ENCODE measurements around the gene ZNF276.

Gene ZNF276

DNA sequence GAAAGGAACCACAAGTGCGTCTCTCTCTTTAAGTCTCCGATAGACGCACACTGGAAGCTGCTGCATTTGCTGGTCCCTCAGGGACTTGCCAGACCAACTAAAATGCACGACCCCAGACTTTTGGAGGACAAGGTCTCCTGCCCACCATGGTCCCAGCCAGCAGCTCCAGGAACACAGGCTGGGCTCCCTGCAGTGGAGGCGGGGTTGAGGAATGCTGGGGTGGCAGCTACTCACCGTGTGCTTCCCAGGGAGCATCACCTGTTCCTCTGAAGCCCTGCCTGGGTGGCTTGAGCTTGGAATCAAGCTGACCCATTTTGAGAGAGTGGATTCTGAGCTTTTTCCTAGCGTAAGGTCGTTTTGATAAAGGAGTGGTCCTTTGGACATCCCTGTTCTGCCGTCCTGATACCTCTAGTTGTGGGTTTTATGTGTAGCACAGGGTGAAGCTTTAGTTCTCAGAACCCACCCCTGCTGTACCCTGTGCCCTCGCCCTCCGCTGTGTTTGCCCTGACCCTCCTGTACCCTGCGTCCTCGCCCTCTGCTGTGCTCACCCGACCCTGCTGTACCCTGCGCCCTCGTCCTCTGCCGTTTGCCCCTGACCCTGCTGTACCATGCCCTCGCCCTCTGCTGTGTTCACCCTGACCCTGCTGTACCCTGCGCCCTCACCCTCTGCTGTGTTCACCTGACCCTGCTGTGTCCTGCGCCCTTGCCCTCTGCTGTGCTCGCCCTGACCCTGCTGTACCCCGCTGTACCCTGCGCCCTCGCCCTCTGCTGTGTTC is 11.0 kb downstream of the ZNF276 start:
- no peak for DNase-seq
- intact Hi-C loops (cut with DNase I), result no loop called here

DNA sequence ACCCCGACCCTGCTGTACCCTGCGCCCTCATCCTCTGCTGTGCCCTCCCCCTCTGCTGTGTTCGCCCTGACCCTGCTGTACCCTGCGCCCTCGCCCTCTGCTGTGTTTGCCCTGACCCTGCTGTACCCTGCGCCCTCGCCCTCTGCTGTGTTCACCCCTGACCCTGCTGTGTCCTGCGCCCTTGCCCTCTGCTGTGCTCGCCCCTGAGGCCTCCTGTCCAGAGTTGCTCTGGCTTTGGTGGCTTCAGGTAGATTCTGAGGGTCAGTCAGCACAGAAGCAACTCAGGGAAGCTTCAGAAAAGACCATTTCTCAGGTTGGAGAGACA is 11.5 kb downstream of the ZNF276 start:
- DNase-seq, result no peak

DNA sequence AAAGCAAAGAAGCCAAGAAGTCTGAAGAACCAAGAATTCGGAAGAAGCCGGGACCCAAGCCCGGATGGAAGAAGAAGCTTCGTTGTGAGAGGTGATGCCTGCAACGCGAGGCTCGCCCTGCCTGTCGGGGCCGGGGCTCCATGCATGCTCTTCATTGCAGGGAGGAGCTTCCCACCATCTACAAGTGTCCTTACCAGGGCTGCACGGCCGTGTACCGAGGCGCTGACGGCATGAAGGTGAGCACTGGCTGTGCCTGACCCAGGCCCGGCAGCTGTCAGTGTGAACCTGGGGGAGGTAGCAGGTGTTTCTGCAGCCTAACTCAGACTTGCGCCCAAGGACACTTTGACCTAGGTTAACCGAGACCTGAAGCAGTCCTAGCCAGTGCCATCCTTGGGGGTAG is 12.0 kb downstream of the ZNF276 start:
- intact Hi-C loops (cut with DNase I), result no loop called here
- DNase-seq, result no peak

More for the DNA sequence above, 11.5 kb downstream of the ZNF276 start:
- intact Hi-C loops (cut with DNase I), result no loop called here

DNA sequence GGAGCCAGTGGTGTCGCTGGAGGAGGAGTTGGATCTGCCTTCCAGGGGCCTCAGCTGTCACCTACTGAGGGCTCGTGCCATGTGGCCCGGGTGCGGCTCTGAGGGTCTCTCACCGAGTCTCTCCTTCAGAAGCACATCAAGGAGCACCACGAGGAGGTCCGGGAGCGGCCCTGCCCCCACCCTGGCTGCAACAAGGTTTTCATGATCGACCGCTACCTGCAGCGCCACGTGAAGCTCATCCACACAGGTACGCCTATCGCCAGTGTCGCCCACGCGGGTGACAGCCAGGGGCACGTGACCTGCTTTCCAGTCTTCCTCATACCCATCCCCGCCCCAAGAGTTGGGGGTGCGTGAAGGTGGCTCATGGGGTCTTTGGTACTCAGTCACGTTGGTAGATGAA is 12.5 kb downstream of the ZNF276 start:
- DNase-seq, result no peak
- intact Hi-C loops (cut with DNase I), result no loop called here

DNA sequence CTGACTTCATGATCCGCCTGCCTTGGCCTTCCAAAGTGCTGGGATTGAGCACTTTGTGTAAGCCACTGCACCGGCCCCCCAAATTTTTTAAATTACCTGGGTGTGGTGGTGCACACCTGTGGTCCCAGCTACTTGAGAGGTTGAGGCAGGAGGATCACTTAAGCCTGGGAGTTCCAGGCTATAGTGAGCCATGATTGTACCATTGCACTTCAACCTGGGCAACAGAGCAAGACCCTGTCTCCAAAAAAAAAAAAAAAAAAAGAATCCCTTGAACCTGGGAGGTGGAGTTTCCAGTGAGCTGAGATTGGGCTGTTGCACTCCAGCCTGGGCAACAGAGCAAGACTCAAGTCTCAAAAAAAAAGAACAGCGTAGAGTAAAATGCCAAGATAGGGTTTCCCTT is 15.2 kb downstream of the ZNF276 start:
- intact Hi-C loops (cut with DNase I), result no loop called here
- DNase-seq, result no peak

DNA sequence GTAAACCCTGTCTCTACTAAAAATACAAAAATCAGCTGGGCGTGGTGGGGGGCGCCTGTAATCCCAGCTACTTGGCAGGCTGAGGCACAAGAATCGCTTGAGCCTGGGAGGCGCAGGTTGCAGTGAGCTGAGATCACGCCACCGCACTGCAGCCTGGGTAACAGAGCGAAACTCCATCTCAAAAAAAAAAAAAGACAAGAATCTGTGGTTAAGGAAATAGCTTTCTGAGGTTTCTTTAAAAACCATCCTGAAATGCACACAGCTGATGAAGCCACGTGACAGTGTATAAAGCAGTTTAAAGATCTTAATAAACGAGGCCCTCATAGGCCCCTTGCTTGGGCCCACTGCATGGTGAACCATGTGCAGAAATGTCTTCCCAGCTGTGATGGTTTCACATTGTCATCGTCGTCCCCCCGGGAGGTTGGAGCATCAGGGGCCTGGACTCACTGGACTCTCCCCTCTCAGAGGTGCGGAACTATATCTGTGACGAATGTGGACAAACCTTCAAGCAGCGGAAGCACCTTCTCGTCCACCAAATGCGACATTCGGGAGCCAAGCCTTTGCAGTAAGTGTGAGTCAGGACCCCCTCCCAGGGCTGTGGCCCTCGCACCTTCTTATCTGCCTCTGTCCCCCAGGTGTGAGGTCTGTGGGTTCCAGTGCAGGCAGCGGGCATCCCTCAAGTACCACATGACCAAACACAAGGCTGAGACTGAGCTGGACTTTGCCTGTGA is 16.2 kb downstream of the ZNF276 start:
- intact Hi-C loops (cut with DNase I), result no loop called here
- DNase-seq, result no peak

DNA sequence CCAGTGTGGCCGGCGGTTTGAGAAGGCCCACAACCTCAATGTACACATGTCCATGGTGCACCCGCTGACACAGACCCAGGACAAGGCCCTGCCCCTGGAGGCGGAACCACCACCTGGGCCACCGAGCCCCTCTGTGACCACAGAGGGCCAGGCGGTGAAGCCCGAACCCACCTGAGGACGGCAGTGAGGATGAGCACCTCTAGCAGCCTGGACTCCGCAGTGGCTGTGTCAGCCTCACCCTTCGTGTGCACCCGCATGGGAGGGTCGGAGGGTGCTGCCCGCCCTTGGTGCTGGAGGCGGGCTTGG is 16.7 kb downstream of the ZNF276 start:
- no peak for DNase-seq
- intact Hi-C loops (cut with DNase I), result no loop called here

DNA sequence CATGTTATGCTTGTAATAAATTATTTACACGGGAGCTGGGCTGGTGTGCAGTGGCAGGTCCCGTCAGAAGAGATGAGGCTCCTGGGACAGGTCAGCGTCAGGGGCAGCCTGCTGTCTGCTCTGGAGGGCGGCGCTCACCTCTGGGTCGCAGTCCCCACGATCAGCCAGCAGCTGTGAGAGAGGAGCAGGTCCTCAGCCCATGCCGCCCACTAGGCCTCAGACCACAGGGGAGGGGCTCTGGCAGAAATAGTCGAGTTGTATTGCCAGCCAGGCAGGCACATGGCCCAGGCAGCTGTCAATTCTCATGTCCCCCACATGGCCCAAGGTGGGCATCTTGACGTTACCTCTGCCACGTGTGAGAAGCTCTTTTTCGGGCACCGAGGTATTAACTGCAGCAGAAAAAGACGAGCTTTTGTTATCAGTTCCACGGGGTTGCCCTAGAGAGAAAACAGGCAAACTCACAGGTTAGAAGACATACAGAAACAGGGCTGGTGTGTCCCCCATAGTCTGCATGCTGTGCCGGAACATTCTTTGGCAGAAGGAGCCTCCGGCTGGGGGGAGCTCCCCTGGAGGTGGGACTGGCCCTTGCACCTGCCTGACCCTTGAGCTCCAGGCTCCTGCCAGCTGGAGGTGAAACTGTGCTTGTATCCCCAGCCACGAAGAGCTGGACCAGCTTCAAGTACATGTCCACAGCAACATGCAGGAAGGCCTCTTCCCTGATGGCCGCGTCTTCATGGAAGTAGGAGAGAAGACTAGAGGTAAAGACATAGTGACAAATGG is 17.4 kb downstream of the ZNF276 start:
- DNase-seq, result no peak
- intact Hi-C loops (cut with DNase I), result no loop called here

DNA sequence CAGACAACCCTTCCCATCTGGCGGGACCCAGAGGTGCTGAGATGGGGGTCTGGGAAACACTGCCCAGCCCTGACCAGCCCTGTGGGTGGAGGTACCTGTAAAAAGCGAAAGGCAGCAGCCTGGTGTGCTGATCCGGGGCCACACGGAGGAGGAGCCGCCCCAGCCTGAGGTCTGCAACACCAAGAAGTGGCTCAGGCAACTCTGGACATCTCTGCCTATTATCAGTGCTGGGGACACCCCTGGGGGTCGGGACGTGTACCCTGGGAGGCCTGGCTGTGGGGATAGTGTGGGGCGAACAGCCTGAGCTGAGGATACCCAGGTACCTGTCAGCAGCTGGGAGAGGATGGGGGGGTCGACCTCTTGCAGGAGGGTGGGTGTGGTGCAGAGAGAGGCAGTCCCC is 18.0 kb downstream of the ZNF276 start:
- no peak for DNase-seq
- intact Hi-C loops (cut with DNase I), result no loop called here

DNA sequence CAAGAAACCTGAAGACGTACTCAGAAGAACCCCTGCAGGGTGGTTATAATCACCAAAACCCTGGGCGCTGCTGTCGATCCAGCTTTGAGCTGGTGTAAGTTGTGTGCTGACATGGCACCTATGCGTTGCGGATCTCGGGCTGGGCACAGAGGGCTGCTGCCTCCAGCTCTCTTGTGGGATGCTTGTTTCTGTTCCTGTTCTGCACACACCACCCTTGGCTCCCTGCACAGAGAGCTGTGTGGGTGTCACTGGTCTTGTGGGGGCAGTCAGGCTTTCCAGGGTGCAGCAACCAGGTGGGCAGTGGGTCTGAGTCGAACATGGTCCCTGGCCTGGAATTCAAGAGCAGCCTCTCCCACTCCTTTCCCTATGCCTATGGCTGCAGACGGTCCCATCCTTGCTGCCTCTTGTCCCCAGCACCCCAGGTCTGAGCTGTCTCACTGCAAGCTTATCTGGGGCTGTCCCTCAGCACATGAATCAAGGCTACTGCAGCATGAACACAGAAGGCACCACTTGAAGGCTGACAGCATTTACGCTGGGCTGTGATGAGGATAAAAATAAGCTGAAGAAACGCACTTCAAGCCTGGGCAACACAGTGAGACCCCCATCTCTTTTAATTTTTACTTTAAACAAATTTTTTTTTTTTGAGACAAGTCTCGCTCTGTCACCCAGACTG is 20.1 kb downstream of the ZNF276 start:
- DNase-seq, result peak in 1 of 10 donors; percentile 10
- intact Hi-C loops (cut with DNase I), result no loop called here

DNA sequence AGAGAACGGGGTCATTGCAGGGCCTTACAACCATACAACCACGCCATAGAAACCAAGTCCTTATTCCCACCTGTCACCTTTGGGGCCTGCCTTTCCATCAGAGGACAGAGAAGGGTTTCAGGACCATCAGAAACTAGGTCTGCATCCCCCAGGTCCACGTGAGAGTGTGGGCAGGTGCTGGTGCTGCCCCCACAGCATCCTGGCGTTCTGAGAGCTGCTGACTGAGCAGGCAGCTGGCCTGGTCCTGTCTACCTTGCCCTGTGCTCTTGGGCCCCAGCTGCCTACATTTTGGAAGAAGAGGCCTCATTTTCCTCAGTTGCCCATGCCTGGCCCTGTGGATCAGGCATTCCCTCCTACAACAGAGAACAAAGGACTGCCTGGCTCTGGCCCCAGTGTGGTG is 21.6 kb downstream of the ZNF276 start:
- intact Hi-C loops (cut with DNase I), result no loop called here

DNA sequence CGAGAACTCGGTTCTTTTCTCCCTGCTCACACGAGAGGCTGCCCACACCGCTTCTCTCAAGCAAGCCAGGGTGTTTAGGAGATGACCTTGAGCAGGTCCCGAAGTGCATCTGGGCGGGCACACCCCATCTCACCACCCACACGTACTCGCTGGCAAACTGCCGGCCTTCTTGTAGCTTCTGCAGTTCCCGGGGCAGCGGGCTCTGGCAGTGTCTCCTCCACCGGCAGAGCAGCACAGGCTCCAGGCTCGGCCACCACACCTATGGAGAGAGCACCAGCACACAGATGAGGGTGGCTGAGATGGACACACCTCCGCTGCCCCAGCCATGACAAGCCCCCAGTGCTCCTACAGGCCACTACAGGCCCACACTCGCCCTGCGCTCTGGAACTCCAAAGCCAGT is 23.5 kb downstream of the ZNF276 start:
- intact Hi-C loops (cut with DNase I), result no loop called here
- DNase-seq, result no peak

More for the DNA sequence above, 21.6 kb downstream of the ZNF276 start:
- no peak for DNase-seq

DNA sequence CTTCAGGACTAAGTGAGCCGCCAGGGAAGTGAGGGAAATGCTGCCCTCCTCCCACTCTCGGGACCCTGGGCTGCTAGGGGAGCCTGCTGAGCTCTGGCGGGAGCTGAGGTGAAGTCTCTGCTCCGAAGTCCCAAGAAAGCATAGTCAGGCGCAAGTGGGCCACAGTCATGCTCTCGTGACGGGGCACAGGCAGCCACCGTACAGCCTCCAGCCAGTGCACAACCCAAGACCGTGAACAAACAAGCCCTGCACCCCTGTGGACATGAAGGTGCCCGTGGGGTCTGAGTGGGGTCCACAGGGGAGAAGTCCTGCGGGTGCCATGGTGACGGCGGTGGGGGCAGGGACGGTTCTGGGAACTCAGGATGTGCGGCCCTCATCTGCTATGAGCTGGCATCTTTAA is 24.7 kb downstream of the ZNF276 start:
- no peak for DNase-seq
- intact Hi-C loops (cut with DNase I), result no loop called here

DNA sequence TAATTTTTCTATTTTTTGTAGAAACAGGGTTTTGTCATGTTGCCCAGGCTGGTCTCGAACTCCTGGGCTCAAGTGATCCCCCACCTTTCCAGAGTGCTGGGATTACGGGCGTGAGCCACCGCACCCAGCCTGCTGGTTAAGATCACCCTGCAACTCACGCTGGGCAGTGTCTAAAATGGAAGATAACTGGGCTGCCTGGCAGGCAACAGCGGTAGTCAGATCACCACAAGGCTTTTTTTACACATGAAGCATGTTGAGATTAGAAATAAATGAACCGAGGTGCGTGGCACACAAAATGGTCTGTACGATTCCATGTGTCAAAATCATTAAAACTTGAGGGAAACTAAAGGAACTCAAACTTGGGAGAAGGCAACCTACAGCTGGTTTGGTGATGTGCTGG is 26.7 kb downstream of the ZNF276 start:
- intact Hi-C loops (cut with DNase I), result no loop called here
- no peak for DNase-seq

DNA sequence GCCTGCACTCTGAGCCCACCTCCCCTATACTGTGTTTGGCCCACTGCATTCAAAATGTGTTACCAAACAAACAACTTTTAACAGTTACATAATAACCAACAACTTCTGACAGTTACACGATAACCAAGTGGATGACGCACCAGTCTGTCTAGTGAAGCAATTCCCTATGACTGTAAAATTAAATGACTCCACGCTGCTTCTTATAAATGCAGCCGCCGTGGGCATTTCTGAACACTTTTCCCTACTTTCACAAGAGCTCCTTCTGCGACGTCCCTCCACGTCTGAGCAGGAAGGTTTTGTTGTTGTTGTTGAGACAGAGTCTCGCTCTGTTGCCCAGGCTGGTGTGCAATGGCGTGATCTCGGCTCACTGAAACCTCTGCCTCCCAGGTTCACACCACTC is 27.6 kb downstream of the ZNF276 start:
- no peak for DNase-seq

DNA sequence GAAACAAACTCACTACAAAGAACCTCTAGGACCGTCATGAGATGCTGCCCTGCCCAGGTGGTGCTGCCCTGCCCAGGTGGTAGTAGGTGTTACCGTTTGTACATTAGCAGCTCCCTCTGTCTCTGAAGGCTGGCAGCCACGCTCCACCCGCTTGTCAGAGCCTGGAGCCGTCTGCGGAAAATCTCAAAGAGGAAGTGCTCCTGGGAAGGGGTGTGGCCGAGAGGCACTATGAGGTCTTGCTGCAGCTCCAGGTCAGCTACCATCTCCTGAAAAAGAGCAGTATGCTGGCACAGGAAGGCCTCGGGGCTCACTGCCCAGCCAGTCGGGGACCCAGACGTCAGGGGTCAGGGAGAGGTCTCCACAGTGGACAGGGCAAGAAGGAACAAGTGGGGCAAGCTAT is 28.3 kb downstream of the ZNF276 start:
- intact Hi-C loops (cut with DNase I), result loop anchor here (5.0 kb wide), 1 partner anchor 43 kb away; no protein-coding TSS in a partner anchor

More for the DNA sequence above, 27.6 kb downstream of the ZNF276 start:
- intact Hi-C loops (cut with DNase I), result no loop called here

DNA sequence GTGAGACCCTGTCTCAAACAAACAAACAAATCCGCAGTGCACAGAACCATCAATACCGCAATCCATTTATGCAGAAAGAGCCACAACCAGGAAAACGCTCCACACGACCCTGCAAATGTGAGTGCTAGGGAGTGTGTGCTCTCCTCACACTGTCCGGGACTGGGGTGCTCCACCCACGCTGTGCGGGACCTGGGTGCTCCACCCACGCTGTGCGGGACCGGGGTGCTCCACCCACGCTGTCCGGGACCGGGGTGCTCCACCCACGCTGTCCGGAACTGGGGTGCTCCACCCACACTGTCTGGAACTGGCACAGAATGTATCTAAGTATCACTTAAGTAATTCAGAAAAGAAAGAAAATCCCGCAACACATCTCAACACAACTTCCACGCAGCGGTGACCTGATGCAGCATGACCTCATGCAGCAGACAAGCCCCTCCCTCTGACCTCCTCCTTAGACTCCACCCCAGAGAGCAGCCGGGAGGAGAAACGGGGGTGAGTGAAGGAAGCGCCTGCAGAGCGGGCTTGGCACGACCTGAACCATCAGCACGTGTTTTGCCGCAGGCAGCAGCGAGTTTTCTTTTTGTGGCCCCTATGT is 38.5 kb downstream of the ZNF276 start:
- intact Hi-C loops (cut with DNase I), result no loop called here
- DNase-seq, result no peak

More for the DNA sequence above, 28.3 kb downstream of the ZNF276 start:
- no peak for DNase-seq

DNA sequence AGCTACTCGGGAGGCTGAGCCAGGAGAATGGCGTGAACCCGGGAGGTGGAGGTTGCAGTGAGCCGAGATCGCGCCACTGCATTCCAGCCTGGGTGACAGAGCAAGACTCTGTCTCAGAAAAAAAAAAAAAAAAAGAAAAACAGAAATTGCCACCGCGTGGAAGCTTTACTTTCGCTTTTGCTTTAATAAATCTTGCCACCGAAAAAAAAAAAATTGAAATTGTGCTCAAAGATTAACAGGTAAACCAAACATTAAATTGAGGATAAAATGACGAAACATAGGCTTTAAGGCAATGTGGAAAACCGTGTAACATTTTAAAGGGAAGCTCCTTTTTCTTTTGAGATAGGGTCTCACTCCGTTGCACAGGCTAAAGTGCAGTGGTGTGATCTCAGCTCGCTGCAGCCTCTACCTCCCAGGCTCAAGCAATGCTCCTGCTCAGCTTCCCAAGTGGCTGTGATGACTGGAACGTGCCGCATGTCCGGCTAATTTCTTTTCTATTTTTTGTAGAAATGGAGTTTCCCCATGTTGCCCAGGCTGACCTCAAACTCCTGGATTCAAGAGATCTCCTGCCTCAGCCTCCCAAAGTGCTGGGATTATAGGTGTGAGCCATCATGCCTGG is 40.1 kb downstream of the ZNF276 start:
- DNase-seq, result no peak
- intact Hi-C loops (cut with DNase I), result no loop called here

DNA sequence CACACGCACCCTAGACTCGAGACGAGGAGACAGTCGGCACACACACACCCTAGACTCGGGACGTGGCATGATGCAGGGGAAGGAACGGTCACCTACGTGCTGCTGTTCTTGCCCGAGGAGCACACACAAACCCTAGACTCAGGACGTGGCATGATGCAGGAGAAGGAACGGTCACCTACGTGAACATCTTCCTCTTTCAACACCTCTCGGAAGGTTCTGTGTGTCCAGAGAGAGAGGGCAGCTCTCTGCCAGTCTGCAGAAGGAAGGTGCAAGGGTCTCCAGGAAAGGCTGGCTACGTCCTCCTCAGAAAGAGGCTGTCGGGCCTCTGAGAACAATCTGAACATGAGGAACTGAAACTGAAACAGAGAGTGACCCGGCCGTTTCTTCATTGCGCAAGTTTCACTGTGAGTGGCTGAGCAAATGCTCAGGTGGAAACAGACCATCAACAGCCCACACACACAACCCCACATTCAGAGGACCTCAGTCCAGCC is 43.4 kb downstream of the ZNF276 start:
- peak in 1 of 10 donors; percentile 31 for DNase-seq
- intact Hi-C loops (cut with DNase I), result no loop called here

DNA sequence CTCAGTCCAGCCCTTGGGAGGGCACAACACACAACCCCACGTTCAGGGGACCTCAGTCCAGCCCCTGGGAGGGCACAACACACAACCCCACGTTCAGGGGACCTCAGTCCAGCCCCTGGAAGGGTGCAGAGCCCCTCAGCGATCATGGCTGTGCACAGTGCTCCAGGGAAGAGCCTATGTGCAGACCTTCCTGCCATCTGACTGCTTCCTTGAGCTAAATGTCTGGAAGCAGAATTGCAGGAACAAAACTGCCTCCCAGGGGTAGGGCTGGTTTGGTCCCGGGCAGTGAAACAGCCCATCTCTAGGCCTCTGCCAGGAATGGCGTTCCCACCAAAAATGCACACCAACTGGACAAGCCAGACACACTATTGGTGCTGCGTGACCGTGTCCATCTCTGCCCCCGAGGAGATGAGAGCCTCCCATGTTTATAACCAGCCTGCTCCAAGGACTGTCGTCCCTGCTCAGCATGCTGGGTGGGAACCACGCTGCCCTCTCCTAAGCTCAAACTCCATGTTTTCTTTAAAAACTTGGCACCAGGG is 44.0 kb downstream of the ZNF276 start:
- intact Hi-C loops (cut with DNase I), result no loop called here
- no peak for DNase-seq

Data from posterior cingulate gyrus (tissue), 11 donors.